Measurements from ENCODE around the gene AURKB. TPM values are rescaled to one million over a fixed set of nuclear protein-coding genes. Genes with fewer than 3 reads are reported as not detected.

AURKB gene
- total RNA-seq, 4 donors from 2014 or later = 2.3 TPM; not detected in 3

DNA sequence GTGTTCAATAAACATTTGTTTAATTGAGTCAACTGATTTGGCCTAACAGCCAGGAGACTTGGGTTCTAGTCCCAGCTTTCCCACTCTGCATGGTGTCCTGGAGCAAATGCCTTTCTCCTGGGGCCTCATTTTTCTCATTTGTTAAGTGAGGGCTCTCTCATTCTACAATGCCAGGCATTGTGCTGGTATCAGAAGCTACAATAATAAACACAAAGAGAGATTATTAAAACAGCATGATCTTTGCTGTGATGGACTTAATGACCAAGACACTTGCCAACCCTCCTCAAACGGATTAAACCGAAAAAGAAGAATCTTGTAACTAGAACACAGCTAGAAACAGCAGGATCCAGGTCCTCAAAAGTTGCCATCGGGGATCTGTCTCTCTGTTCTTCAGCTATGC lies 42.8 kb downstream of the AURKB start:
- H3K27ac ChIP-seq = no peak overlapping the region
- no peak for ATAC-seq
- no peaks in the 10 kb centered on the region for H3K9me3 ChIP-seq
- no peaks in the 10 kb centered on the region for H3K36me3 ChIP-seq
- in situ Hi-C loops (cut with MboI; ENCODE audit: low sequenced_read_pairs in 4 of 4) = no loop called here
- no peak overlapping the region for H3K4me3 ChIP-seq
- H3K27me3 ChIP-seq = no peaks in the 10 kb centered on the region
- H3K4me1 ChIP-seq = peaks cover 19 to 23% of the 10 kb centered on the region in 2 donors
- no peak for TF ChIP-seq POLR2A (IDR thresholded peaks at IDR 0.05)
- TF ChIP-seq, protein P1, sequence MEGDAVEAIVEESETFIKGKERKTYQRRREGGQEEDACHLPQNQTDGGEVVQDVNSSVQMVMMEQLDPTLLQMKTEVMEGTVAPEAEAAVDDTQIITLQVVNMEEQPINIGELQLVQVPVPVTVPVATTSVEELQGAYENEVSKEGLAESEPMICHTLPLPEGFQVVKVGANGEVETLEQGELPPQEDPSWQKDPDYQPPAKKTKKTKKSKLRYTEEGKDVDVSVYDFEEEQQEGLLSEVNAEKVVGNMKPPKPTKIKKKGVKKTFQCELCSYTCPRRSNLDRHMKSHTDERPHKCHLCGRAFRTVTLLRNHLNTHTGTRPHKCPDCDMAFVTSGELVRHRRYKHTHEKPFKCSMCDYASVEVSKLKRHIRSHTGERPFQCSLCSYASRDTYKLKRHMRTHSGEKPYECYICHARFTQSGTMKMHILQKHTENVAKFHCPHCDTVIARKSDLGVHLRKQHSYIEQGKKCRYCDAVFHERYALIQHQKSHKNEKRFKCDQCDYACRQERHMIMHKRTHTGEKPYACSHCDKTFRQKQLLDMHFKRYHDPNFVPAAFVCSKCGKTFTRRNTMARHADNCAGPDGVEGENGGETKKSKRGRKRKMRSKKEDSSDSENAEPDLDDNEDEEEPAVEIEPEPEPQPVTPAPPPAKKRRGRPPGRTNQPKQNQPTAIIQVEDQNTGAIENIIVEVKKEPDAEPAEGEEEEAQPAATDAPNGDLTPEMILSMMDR (IDR thresholded peaks at IDR 0.05 in 4 of 5, conservative IDR thresholded peaks at IDR 0.05 in 1 of 5) = no peak
- intact Hi-C loops (cut with DNase I; ENCODE audit: low total_unique reads) = no loop called here
- DNase-seq = no peak

DNA sequence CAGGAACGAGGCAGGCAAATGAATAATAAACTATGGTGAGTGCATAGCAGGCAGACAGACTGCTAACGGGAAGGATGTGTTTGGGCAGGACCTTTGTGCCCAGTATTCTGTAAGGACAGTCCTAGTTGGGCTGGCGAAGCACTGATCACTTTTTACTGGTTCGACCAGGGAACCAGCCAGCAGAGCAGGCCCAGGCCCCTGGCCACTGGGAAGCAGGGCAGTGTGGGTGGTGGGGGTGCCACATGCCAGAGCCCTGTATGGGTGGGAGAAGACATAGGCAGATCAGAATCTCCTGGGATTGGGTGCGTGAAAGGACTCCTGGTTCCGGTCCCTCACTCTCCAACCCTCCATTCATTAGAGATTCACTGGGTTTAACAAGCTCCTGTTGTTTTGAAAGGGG lies 43.6 kb downstream of the AURKB start:
- Histone ChIP-seq H3K27me3 (no peaks in the 10 kb centered on the region), H3K36me3 (no peaks in the 10 kb centered on the region), H3K9me3 (no peaks in the 10 kb centered on the region), H3K27ac (no peak overlapping the region), H3K4me3 (no peak overlapping the region), H3K4me1 (peaks cover 20 to 23% of the 10 kb centered on the region in 2 donors)
- TF ChIP-seq, protein P1 (IDR thresholded peaks at IDR 0.05 in 4 of 5, conservative IDR thresholded peaks at IDR 0.05 in 1 of 5) = no peak
- no peak for TF ChIP-seq POLR2A (IDR thresholded peaks at IDR 0.05)
- no peak for ATAC-seq
- intact Hi-C loops (cut with DNase I; ENCODE audit: low total_unique reads) = no loop called here
- no peak for DNase-seq
- in situ Hi-C loops (cut with MboI; ENCODE audit: low sequenced_read_pairs in 4 of 4) = no loop called here

DNA sequence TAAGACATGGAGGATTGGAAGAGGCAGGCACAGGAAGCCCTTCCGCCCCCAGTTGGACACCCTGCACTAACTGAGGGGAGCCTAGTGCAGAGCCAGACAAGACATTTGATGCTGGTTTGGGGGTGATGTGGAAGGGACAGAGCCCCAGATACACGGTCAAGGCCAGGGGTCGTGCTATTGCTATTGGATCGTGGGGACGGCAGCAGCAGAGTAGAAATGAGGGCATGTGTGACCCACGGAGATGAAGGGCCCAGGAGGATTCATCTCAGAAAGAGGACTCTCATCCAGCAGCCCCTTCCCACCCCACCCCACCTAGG lies 45.6 kb downstream of the AURKB start:
- in situ Hi-C loops (cut with MboI; ENCODE audit: low sequenced_read_pairs in 4 of 4) (no loop called here), intact Hi-C loops (cut with DNase I; ENCODE audit: low total_unique reads) (loop anchor here (1.0 kb wide), 1 partner anchor 9 kb away; no protein-coding TSS in a partner anchor)
- Histone ChIP-seq H3K4me1 (peaks cover 32 to 37% of the 10 kb centered on the region in 2 donors), H3K36me3 (peaks cover 0 to 11% of the 10 kb centered on the region in 2 donors), H3K4me3 (peak overlapping the region in 1 of 4 donors; percentile 74), H3K27me3 (no peaks in the 10 kb centered on the region), H3K9me3 (no peaks in the 10 kb centered on the region), H3K27ac (peak overlapping the region; percentile 98 to 100 (median 99))
- ATAC-seq = no peak
- no peak for TF ChIP-seq POLR2A (IDR thresholded peaks at IDR 0.05)
- TF ChIP-seq, protein P1 (IDR thresholded peaks at IDR 0.05 in 4 of 5, conservative IDR thresholded peaks at IDR 0.05 in 1 of 5) = no peak
- no peak for DNase-seq

DNA sequence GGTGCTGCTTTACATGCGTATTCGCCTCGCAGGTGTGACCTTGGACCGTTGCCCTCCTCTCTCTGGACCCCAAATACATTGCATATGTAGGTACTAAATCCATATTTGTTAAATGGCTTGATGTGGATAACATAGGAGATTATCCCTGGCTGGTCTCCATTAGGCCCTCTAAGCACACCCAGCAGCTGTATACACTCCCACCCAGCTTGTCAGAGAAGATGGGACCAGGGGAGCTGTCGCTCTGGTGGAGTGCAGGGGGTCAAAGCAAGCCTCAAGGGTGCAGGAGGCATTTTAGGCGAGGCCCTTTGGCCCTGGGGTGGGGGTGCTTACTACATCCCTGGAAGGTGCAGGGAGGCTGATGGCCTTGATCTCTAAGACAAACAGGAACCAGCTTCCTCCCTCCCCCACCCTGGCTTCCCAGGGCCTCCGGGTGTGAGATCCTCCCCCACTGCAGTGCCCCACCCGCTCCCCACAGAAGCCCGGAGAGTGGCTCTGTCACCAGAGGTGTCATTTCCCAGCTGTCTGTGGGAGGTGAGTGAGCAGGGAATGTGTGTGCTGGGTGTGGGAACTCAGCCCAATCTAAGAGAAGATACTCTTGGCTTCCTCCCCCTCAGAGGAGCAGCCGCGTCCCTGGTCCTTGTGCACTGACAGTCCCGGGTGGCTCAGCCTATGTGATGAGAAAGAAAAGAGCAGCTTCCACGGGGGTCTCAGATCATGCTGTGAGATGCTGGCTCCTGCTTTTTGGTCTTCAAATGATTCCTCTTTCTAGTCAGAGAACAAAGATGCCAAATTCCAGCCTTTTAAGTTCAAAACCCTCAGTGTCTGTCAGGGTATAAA lies 46.2 kb downstream of the AURKB start:
- peaks cover 0 to 17% of the 10 kb centered on the region in 2 donors for H3K36me3 ChIP-seq
- TF ChIP-seq POLR2A (IDR thresholded peaks at IDR 0.05) = peak; percentile 40 to 43
- TF ChIP-seq, protein P1 (IDR thresholded peaks at IDR 0.05 in 4 of 5, conservative IDR thresholded peaks at IDR 0.05 in 1 of 5) = no peak
- no peaks in the 10 kb centered on the region for H3K27me3 ChIP-seq
- intact Hi-C loops (cut with DNase I; ENCODE audit: low total_unique reads) = loop anchor here (1.0 to 2.0 kb wide), 2 partner anchors 9 to 59 kb away; no protein-coding TSS in a partner anchor
- peak; percentile 66 to 69 for ATAC-seq
- peak overlapping the region; percentile 98 to 100 (median 99) for H3K27ac ChIP-seq
- H3K4me3 ChIP-seq = peak overlapping the region in 3 of 4 donors; percentile 16 to 74 (median 51)
- H3K9me3 ChIP-seq = no peaks in the 10 kb centered on the region
- in situ Hi-C loops (cut with MboI; ENCODE audit: low sequenced_read_pairs in 4 of 4) = no loop called here
- DNase-seq = peak; percentile 74 to 90
- peaks cover 32 to 37% of the 10 kb centered on the region in 2 donors for H3K4me1 ChIP-seq

All from gastrocnemius medialis (tissue), 4 donors.